GM23338 (cell line): ENCODE data around the gene RARRES2. TPM values are rescaled to one million over a fixed set of nuclear protein-coding genes. Genes with fewer than 3 reads are reported as not detected.

ENCODE experiments used
- ATAC-seq: fragments of 200-7000 bp; cut with Tn5 transposase; 3 replicates; pipeline ENCODE4 v1.9.1; 2020
- DNase-seq: peaks from one replicate; pipeline ENCODE4 v3.0.0-alpha.2; 2015; ENCODE audit warnings: low spot score
- H2AFZ ChIP-seq: fragments of 200-600 bp; sonication (generic); 2 replicates; pipeline ENCODE4 v1.8.0; 2016; ENCODE audit warnings: antibody characterized with exemption, mild to moderate bottlenecking, moderate library complexity
- H3F3A ChIP-seq: fragments of 200-600 bp; sonication (generic); replicated peaks from 2 replicates; pipeline ENCODE4 v1.8.0; 2017; ENCODE audit warnings: antibody characterized with exemption, mixed run types, low read depth
- H3K27ac ChIP-seq: fragments of 200-600 bp; sonication (generic); 2 replicates; pipeline ENCODE4 v1.6.1; 2016; ENCODE audit warnings: low read depth
- H3K27me3 ChIP-seq: fragments of 200-600 bp; sonication (generic); 2 replicates; pipeline ENCODE4 v1.8.0; 2016; ENCODE audit warnings: mild to moderate bottlenecking, mixed run types, moderate library complexity; ENCODE audit not compliant: insufficient read depth
- H3K36me3 ChIP-seq: fragments of 200-600 bp; sonication (generic); 2 replicates; pipeline ENCODE4 v1.8.0; 2016; ENCODE audit warnings: mild to moderate bottlenecking; ENCODE audit not compliant: insufficient read depth
- H3K4me1 ChIP-seq: fragments of 200-600 bp; sonication (generic); 2 replicates; pipeline ENCODE4 v1.8.0; 2016; ENCODE audit warnings: mild to moderate bottlenecking, moderate library complexity; ENCODE audit not compliant: insufficient read depth
- H3K4me2 ChIP-seq: fragments of 200-600 bp; sonication (generic); 2 replicates; pipeline ENCODE4 v1.7.1; 2017; ENCODE audit warnings: mixed run types
- H3K4me3 ChIP-seq: fragments of 200-600 bp; sonication (generic); 2 replicates; pipeline ENCODE4 v1.6.1; 2016; ENCODE audit warnings: mixed run types
- H3K79me2 ChIP-seq: fragments of 200-600 bp; sonication (generic); replicated peaks from 2 replicates; pipeline ENCODE4 v1.8.0; 2017; ENCODE audit warnings: mild to moderate bottlenecking; ENCODE audit not compliant: insufficient read depth
- H3K9me2 ChIP-seq: fragments of 200-600 bp; sonication (generic); 2 replicates; pipeline ENCODE4 v1.8.0; 2017; ENCODE audit not compliant: insufficient read depth
- H4K20me1 ChIP-seq: fragments of 200-600 bp; sonication (generic); replicated peaks from 2 replicates; pipeline ENCODE4 v1.8.0; 2017; ENCODE audit warnings: mild to moderate bottlenecking; ENCODE audit not compliant: insufficient read depth
- H3K27ac Mint-ChIP-seq: 2 replicates; pipeline ENCODE4 v1.8.0; 2020; ENCODE audit warnings: inconsistent platforms, mild to moderate bottlenecking, moderate library complexity, mixed read lengths
- H3K27me3 Mint-ChIP-seq: 3 replicates; pipeline ENCODE4 v1.8.0; 2022; ENCODE audit warnings: low read depth, mild to moderate bottlenecking, moderate library complexity, mixed read lengths, inconsistent platforms; ENCODE audit not compliant: insufficient read depth, poor library complexity
- H3K36me3 Mint-ChIP-seq: 3 replicates; pipeline ENCODE4 v1.8.0; 2021; ENCODE audit warnings: low read depth, mild to moderate bottlenecking, inconsistent platforms, moderate library complexity, mixed read lengths
- H3K4me1 Mint-ChIP-seq: 3 replicates; pipeline ENCODE4 v1.8.0; 2020; ENCODE audit warnings: mild to moderate bottlenecking, inconsistent platforms, mixed read lengths
- H3K4me3 Mint-ChIP-seq: 3 replicates; pipeline ENCODE4 v1.8.0; 2021; ENCODE audit warnings: moderate library complexity, mild to moderate bottlenecking, inconsistent platforms, mixed read lengths
- H3K9me3 Mint-ChIP-seq: 3 replicates; pipeline ENCODE4 v1.8.0; 2020; ENCODE audit warnings: moderate library complexity, mild to moderate bottlenecking, inconsistent platforms, mixed read lengths
- CTCF ChIP-seq, 2 experiments: fragments of 200-600 bp in 1 of 2; sonication (generic) in 1 of 2; conservative IDR thresholded peaks; 2 replicates each; pipeline versions ENCODE4 v1.5.1 to v1.6.1; 2016 to 2017; ENCODE audit warnings: antibody characterized with exemption in 2 of 2, low read depth in 2 of 2, mild to moderate bottlenecking in 2 of 2, moderate library complexity in 1 of 2
- ETS1 ChIP-seq: IDR thresholded peaks from 2 replicates; pipeline ENCODE4 v1.6.1; 2016; ENCODE audit warnings: antibody characterized with exemption
- EZH2 ChIP-seq: fragments of 200-600 bp; sonication (generic); IDR thresholded peaks from one replicate; pipeline ENCODE4 v1.8.0; 2017; ENCODE audit warnings: antibody characterized with exemption, mild to moderate bottlenecking, low read depth; ENCODE audit not compliant: unreplicated experiment
- EZH2phosphoT487 ChIP-seq: fragments of 200-600 bp; sonication (generic); IDR thresholded peaks from one replicate; pipeline ENCODE4 v1.8.1; 2018; ENCODE audit warnings: antibody characterized with exemption; ENCODE audit not compliant: unreplicated experiment
- JUNB ChIP-seq: IDR thresholded peaks from one replicate; pipeline ENCODE4 v1.6.1; 2016; ENCODE audit warnings: antibody characterized with exemption; ENCODE audit not compliant: unreplicated experiment
- NANOG ChIP-seq: IDR thresholded peaks from 2 replicates; pipeline ENCODE4 v1.6.1; 2016; ENCODE audit warnings: antibody characterized with exemption, borderline replicate concordance
- POLR2AphosphoS5 ChIP-seq: IDR thresholded peaks from 2 replicates; pipeline ENCODE4 v1.6.1; 2016; ENCODE audit warnings: antibody characterized with exemption, low read depth
- REST ChIP-seq: IDR thresholded peaks from one replicate; pipeline ENCODE4 v1.6.1; 2018; ENCODE audit warnings: antibody characterized with exemption; ENCODE audit not compliant: unreplicated experiment
- STAT1 ChIP-seq: IDR thresholded peaks from one replicate; pipeline ENCODE4 v1.6.1; 2016; ENCODE audit warnings: antibody characterized with exemption; ENCODE audit not compliant: unreplicated experiment
- ZNF114 ChIP-seq: fragments of 250-450 bp; sonication (Bioruptor Pico); IDR thresholded peaks from 2 replicates; pipeline ENCODE4 v1.5.0; 2020; ENCODE audit warnings: mild to moderate bottlenecking, moderate library complexity
- ZNF331 ChIP-seq: fragments of 250-450 bp; sonication (Bioruptor Pico); IDR thresholded peaks from 2 replicates; pipeline ENCODE4 v1.5.0; 2020; ENCODE audit warnings: low read depth, mild to moderate bottlenecking, moderate library complexity
- ZNF462 ChIP-seq: fragments of 250-450 bp; sonication (Bioruptor Pico); IDR thresholded peaks from 2 replicates; pipeline ENCODE4 v1.5.0; 2020; ENCODE audit warnings: mild to moderate bottlenecking, moderate library complexity
- polyA plus RNA-seq: library from polyadenylated mRNA; unstranded; fragments of >200 nt; fragmentation: Nextera tagmentation; extraction: Ambion mirVana; gene quantifications from 2 replicates; pipeline ENCODE4 v1.2.1, GENCODE V29; 2016
- total RNA-seq: library from RNA; depleted of rRNA; stranded (reverse); fragments of >200 nt; shearing (Covaris generic); gene quantifications from 2 replicates; pipeline ENCODE4 v1.2.3, GENCODE V29; 2014

RARRES2 gene
- total and polyA plus RNA-seq, 2 experiments from 2014 or later, result 169 to 314 TPM

- no peaks in the 10 kb centered on the region; the same call in 1 of the 2 replicates for H4K20me1 ChIP-seq
- TF ChIP-seq REST (no peak), ZNF331 (CRISPR knock-in tag) (no peak), NANOG (no peak), EZH2phosphoT487 (no peak), EZH2 (no peak), ETS1 (no peak), POLR2AphosphoS5 (no peak), STAT1 (no peak), JUNB (no peak), ZNF462 (no peak), ZNF114 (CRISPR knock-in tag) (no peak), CTCF (conservative IDR thresholded peaks at IDR 0.05; ENCODE audit: low read depth in 2 of 2) (no peak)
- H3F3A ChIP-seq, result peaks cover 22% of the 10 kb centered on the region
- Mint-ChIP-seq H3K27me3 (peaks cover 34% of the 10 kb centered on the region), H3K4me1 (peaks cover 73% of the 10 kb centered on the region), H3K36me3 (peaks cover 60% of the 10 kb centered on the region), H3K9me3 (peaks cover 2% of the 10 kb centered on the region; the same call in 1 of the 3 replicates), H3K4me3 (peak overlapping the region; percentile 23; the same call in 1 of the 3 replicates), H3K27ac (no peak overlapping the region)
- peaks cover 10% of the 10 kb centered on the region for H3K27me3 ChIP-seq
- DNase-seq, result no peak
- H3K79me2 ChIP-seq, result peaks cover 32% of the 10 kb centered on the region
- H3K9me2 ChIP-seq, result no peaks in the 10 kb centered on the region
- H2AFZ ChIP-seq, result no peak overlapping the region
- H3K27ac ChIP-seq, result peak overlapping the region; percentile 39; the same call in 1 of the 2 replicates
- H3K4me3 ChIP-seq, result no peak overlapping the region
- H3K4me1 ChIP-seq, result peaks cover 45% of the 10 kb centered on the region
- H3K4me2 ChIP-seq, result no peak overlapping the region
- peaks cover 4% of the 10 kb centered on the region; the same call in 1 of the 2 replicates for H3K36me3 ChIP-seq
- no peak for ATAC-seq
Observed at GRCh38 chr7:150337659-150338081, 3.8 kb downstream of the RARRES2 start.
